ENCODE results near the gene PGA5.

DNA sequence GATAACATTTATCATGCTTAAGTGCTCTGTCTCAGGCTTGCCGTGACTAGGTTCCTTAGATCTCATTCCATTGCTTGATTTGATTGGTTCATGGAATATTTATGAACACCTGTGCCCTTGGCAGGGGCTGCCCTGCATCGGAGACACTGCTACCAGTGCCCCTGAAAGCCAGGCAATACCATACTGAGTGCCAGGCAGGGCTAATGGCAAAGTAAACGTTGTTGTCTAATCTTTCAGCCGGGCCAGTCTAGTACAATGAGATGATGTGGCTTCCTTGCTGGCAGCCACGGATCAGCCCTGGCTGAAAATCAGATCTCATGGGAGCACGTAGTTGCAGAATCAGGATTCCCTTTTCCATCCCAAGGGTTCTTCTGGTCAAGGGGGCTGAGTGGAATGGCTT is 42.6 kb upstream of the PGA5 start:
- no peak for TF ChIP-seq EZH2 (IDR thresholded peaks at IDR 0.05; ENCODE audit: low read length)
- TF ChIP-seq, protein P1, sequence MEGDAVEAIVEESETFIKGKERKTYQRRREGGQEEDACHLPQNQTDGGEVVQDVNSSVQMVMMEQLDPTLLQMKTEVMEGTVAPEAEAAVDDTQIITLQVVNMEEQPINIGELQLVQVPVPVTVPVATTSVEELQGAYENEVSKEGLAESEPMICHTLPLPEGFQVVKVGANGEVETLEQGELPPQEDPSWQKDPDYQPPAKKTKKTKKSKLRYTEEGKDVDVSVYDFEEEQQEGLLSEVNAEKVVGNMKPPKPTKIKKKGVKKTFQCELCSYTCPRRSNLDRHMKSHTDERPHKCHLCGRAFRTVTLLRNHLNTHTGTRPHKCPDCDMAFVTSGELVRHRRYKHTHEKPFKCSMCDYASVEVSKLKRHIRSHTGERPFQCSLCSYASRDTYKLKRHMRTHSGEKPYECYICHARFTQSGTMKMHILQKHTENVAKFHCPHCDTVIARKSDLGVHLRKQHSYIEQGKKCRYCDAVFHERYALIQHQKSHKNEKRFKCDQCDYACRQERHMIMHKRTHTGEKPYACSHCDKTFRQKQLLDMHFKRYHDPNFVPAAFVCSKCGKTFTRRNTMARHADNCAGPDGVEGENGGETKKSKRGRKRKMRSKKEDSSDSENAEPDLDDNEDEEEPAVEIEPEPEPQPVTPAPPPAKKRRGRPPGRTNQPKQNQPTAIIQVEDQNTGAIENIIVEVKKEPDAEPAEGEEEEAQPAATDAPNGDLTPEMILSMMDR (optimal IDR thresholded peaks at IDR 0.05 in 1 of 3, IDR thresholded peaks at IDR 0.05 in 1 of 3, conservative IDR thresholded peaks at IDR 0.05 in 1 of 3; ENCODE audit: extremely low read depth in 1 of 3, insufficient read depth in 2 of 3, low read length in 3 of 3), result no peak
